Measurements from ENCODE around the gene ZNF426. TPM values are rescaled to one million over a fixed set of nuclear protein-coding genes. Genes with fewer than 3 reads are reported as not detected.
"Not testable (repeated sequence)": the region's sequence is repeated elsewhere in the genome, so short reads cannot be mapped to it uniquely, and the experiment has no call there.

Gene ZNF426
- total RNA-seq, result 1 to 10 TPM; 3.2 to 4.8 (median 3.8) TPM

DNA sequence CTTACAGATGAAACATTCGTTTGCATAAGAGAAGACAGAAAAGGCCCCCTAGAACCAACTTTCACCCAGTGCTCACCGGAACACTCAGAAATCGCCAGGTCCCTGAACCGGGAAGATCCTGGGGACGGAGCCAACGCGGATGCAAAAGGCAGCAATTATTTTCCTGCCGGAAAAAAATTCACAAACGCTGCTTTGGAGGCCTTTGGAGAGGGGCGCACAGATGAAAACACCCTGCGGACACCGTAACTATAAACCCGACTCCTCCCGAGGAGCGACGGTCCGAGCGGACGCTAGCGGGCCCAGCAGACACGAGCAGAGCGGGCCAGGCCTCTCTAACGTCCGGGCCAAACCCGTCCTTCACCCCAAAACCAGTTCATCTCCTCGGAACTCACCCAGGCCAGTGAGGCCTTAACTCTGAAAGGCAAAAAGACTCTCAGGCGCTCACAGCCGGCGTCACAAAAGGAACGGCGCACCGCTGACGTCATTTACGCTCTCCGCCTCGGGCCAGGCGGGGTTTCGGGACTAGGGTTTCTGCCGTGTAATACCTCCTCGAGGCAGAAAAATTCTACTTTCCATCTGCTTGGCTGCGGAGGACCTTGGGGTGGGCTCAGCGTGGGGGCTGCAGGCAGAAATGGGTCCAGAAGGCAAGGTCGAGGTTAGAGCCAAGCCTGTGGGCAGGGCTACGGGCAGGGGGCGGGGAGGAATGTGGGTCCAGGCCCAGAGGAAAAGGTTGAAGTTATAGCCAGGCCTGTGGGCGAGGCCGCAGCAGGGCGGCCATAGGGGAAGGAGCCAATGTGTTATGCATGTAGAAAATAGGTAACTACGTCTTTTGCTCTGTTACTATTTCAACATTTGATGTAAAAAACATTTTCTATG, at the start of gene ZNF426:
Gene ZNF426 (minus strand): TSS at position 463 of the 876 bp plus-strand sequence. CDS start 2,413 bp downstream, outside the sequence.
- peak within 1 kb of the TSS; percentile 79 to 91 (median 86) for H3K27ac ChIP-seq
- peak within 1 kb of the TSS; percentile 73 to 83 (median 78) for H3K4me3 ChIP-seq
- H3K27me3 ChIP-seq, result no peaks in the 10 kb centered on the region
- ATAC-seq, result peak; percentile 89 to 98
- intact Hi-C loops (cut with DNase I; ENCODE audit: low total_unique reads) (loop anchor here (1.0 to 5.0 kb wide), 2 partner anchors 44 to 83 kb away; partner anchors contain the start of genes ZNF121 and ZNF561), in situ Hi-C loops (cut with MboI; ENCODE audit: low sequenced_read_pairs in 4 of 4) (no loop called here)
- H3K9me3 ChIP-seq, result peaks cover 0 to 4% (median 0%) of the 10 kb centered on the region in 3 donors
- H3K36me3 ChIP-seq, result peaks cover 11 to 35% of the 10 kb centered on the region in 2 donors
- peak; percentile 11 to 25 for TF ChIP-seq POLR2A (IDR thresholded peaks at IDR 0.05)
- no peak for TF ChIP-seq CTCF (IDR thresholded peaks at IDR 0.05 in 4 of 5, conservative IDR thresholded peaks at IDR 0.05 in 1 of 5)
- peak; percentile 51 to 67 for DNase-seq
- H3K4me1 ChIP-seq, result peaks cover 0 to 5% of the 10 kb centered on the region in 2 donors

GRCh38 chr19:9586764-9587163, 48.3 kb upstream of the ZNF426 start:
- H3K36me3 ChIP-seq, result no peaks in the 10 kb centered on the region
- in situ Hi-C loops (cut with MboI; ENCODE audit: low sequenced_read_pairs in 4 of 4) (loop anchor here in 1 of 4 donors (10.0 kb wide), 1 partner anchor 452 kb away; no protein-coding TSS in a partner anchor), intact Hi-C loops (cut with DNase I; ENCODE audit: low total_unique reads) (loop anchor here (10.0 kb wide), 1 partner anchor 152 kb away; the partner anchor contains the start of gene ZNF266)
- no peaks in the 10 kb centered on the region for H3K9me3 ChIP-seq
- ATAC-seq (no peak), DNase-seq (peak in 1 of 2 donors; percentile 14)
- peaks cover 0 to 11% (median 3%) of the 10 kb centered on the region in 3 donors for H3K27me3 ChIP-seq
- peaks cover 8 to 10% of the 10 kb centered on the region in 2 donors for H3K4me1 ChIP-seq
- no peak overlapping the region for H3K27ac ChIP-seq
- TF ChIP-seq POLR2A (IDR thresholded peaks at IDR 0.05), result no peak
- peak in 1 of 5 experiments; percentile 6 for TF ChIP-seq CTCF (IDR thresholded peaks at IDR 0.05 in 4 of 5, conservative IDR thresholded peaks at IDR 0.05 in 1 of 5)
- H3K4me3 ChIP-seq, result no peak overlapping the region

GRCh38 chr19:9584073-9584833, 45.8 kb upstream of the ZNF426 start, which contains the start of gene ZNF121:
Gene ZNF121, minus strand, starts transcription at chr19:9584504. Its CDS starts 16,407 bp downstream, at chr19:9568097.
- TF ChIP-seq CTCF (IDR thresholded peaks at IDR 0.05 in 4 of 5, conservative IDR thresholded peaks at IDR 0.05 in 1 of 5), result no peak
- peak; percentile 41 to 49 for TF ChIP-seq POLR2A (IDR thresholded peaks at IDR 0.05)
- Histone ChIP-seq H3K27ac (peak within 1 kb of the TSS; percentile 82 to 93 (median 90)), H3K9me3 (peaks cover 0 to 1% (median 0%) of the 10 kb centered on the region in 3 donors), H3K4me1 (peaks cover 8 to 10% of the 10 kb centered on the region in 2 donors), H3K36me3 (peaks cover 0 to 10% of the 10 kb centered on the region in 2 donors), H3K4me3 (peak within 1 kb of the TSS; percentile 67 to 93 (median 82)), H3K27me3 (peaks cover 0 to 11% (median 0%) of the 10 kb centered on the region in 3 donors)
- DNase-seq, result peak; percentile 59 to 63
- peak; percentile 95 to 98 for ATAC-seq
- in situ Hi-C loops (cut with MboI; ENCODE audit: low sequenced_read_pairs in 4 of 4), result loop anchor here in 1 of 4 donors (10.0 kb wide), 1 partner anchor 449 kb away; no protein-coding TSS in a partner anchor
- intact Hi-C loops (cut with DNase I; ENCODE audit: low total_unique reads), result loop anchor here (1.0 to 10.0 kb wide), 6 partner anchors 37 to 208 kb away; partner anchors contain the start of genes ZNF266, ZNF426, ZNF561 and ZNF562

DNA sequence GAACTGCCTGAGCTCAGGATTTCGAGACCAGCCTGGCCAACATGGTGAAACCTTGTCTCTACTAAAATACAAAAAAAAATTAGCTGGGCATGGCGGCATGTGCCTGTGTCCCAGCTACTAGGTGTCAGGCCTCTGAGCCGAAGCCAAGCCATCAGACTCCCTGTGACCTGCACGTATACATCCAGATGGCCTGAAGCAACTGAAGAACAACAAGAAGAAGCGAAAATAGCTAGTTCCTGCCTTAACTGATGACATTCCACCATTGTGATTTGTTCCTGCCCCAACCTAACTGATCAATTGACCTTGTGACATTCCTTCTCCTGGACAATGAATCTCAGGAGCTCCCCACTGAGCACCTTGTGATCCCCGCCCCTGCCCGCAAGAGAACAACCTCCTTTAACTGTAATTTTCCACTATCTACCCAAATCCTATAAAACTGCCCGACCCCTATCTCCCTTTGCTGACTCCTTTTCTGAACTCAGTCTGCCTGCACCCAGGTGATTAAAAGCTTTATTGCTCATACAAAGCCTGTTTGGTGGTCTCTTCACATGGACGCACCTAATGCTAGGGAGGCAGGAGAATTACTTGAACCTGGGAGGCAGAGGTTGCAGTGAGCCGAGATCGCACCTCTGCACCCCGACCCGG, 43.8 kb upstream of the ZNF426 start:
- H3K4me1 ChIP-seq, result peaks cover 8 to 10% of the 10 kb centered on the region in 2 donors
- H3K4me3 ChIP-seq, DNase-seq, H3K27ac ChIP-seq, H3K9me3 ChIP-seq, ATAC-seq: not testable (repeated sequence)
- intact Hi-C loops (cut with DNase I; ENCODE audit: low total_unique reads) (loop anchor here (5.0 to 10.0 kb wide), 3 partner anchors 45 to 210 kb away; partner anchors contain the start of genes ZNF266 and ZNF426), in situ Hi-C loops (cut with MboI; ENCODE audit: low sequenced_read_pairs in 4 of 4) (loop anchor here in 1 of 4 donors (10.0 kb wide), 1 partner anchor 447 kb away; no protein-coding TSS in a partner anchor)
- H3K27me3 ChIP-seq, result peaks cover 0 to 11% (median 0%) of the 10 kb centered on the region in 3 donors
- H3K36me3 ChIP-seq, result peaks cover 0 to 17% of the 10 kb centered on the region in 2 donors

Measured in gastrocnemius medialis (tissue), 4 donors.